ENCODE data around the gene CTSO. TPM values are rescaled to one million over a fixed set of nuclear protein-coding genes. Genes with fewer than 3 reads are reported as not detected.
A peak's percentile ranks its signal among the peaks of the same experiment; 100 is the strongest.

Gene CTSO
- total RNA-seq, 1 experiment from 2014 or later, result 5.0 TPM

- peak overlapping the region; percentile 98 for H2AFZ ChIP-seq
- no peaks in the 10 kb centered on the region for H3K9me2 ChIP-seq (ENCODE audit: insufficient read depth)
- no peak for DNase-seq
- H3K36me3 ChIP-seq (ENCODE audit: low read depth), result no peaks in the 10 kb centered on the region
- no peaks in the 10 kb centered on the region for H3K27me3 ChIP-seq (ENCODE audit: insufficient read depth, low read depth)
- POLR2A ChIA-PET (ENCODE audit: unreplicated experiment), result interaction anchor here (0.6 to 0.7 kb wide), 2 partner anchors 224 to 393 kb away, joined by 4 read pairs; no protein-coding TSS in a partner anchor
- no peaks in the 10 kb centered on the region for H3K9me3 ChIP-seq (ENCODE audit: insufficient read depth, low read depth)
- peak overlapping the region; percentile 55 for H3K27ac ChIP-seq
- H3K4me2 ChIP-seq, result peak overlapping the region; percentile 80
- peak overlapping the region; percentile 75 for H3K4me3 ChIP-seq
- BruUV-seq (replicated peaks), result no TSS peak
- peaks cover 4% of the 10 kb centered on the region; the same call in 1 of the 2 replicates for H3F3A ChIP-seq (ENCODE audit: insufficient read depth, low read depth)
- no peaks in the 10 kb centered on the region for H4K20me1 ChIP-seq (ENCODE audit: insufficient read depth)
- intact Hi-C loops (cut with micrococcal nuclease; ENCODE audit: unreplicated experiment), result loop anchor here (10.0 kb wide), 2 partner anchors 1021 to 1149 kb away; partner anchors contain the start of gene PDGFC
- CTCF ChIA-PET, result interaction anchor here (0.6 to 1.2 kb wide), 4 partner anchors 144 to 1017 kb away, joined by 3 to 4 read pairs (median 3); no protein-coding TSS in a partner anchor
- H3K4me1 ChIP-seq (replicated peaks; ENCODE audit: insufficient read depth), result no peaks in the 10 kb centered on the region
- TF ChIP-seq EZH2 (IDR thresholded peaks at IDR 0.05; ENCODE audit: low read depth) (no peak), CTCF (conservative IDR thresholded peaks at IDR 0.05) (no peak)
- H3K79me2 ChIP-seq (ENCODE audit: low read depth), result no peaks in the 10 kb centered on the region
These were observed 536 bp upstream of the CTSO start for GRCh38 chr4:155954118-155954685.

GRCh38 chr4:155952501-155952901 lies 1.2 kb downstream of the CTSO start:
- Histone ChIP-seq H3K4me3 (no peak overlapping the region), H3K27me3 (ENCODE audit: insufficient read depth, low read depth) (no peaks in the 10 kb centered on the region), H4K20me1 (ENCODE audit: insufficient read depth) (no peaks in the 10 kb centered on the region), H3K4me2 (peak overlapping the region; percentile 28; the same call in 1 of the 2 replicates), H3K36me3 (ENCODE audit: low read depth) (no peaks in the 10 kb centered on the region), H3K27ac (no peak overlapping the region), H3K4me1 (replicated peaks; ENCODE audit: insufficient read depth) (no peaks in the 10 kb centered on the region), H3F3A (ENCODE audit: insufficient read depth, low read depth) (peaks cover 4% of the 10 kb centered on the region; the same call in 1 of the 2 replicates), H3K9me2 (ENCODE audit: insufficient read depth) (no peaks in the 10 kb centered on the region), H3K9me3 (ENCODE audit: insufficient read depth, low read depth) (no peaks in the 10 kb centered on the region), H3K79me2 (ENCODE audit: low read depth) (no peaks in the 10 kb centered on the region), H2AFZ (no peak overlapping the region)
- intact Hi-C loops (cut with micrococcal nuclease; ENCODE audit: unreplicated experiment), result loop anchor here (2.0 to 10.0 kb wide), 3 partner anchors 510 to 1148 kb away; partner anchors contain the start of gene PDGFC
- no peak for TF ChIP-seq EZH2 (IDR thresholded peaks at IDR 0.05; ENCODE audit: low read depth)
- no peak for TF ChIP-seq CTCF (conservative IDR thresholded peaks at IDR 0.05)
- ChIA-PET POLR2A (ENCODE audit: unreplicated experiment) (interaction anchor here (0.5 to 0.7 kb wide), 2 partner anchors 549 to 1490 kb away, joined by 3 read pairs; no protein-coding TSS in a partner anchor), CTCF (interaction anchor here (1.2 kb wide), 2 partner anchors 8 to 165 kb away, joined by 3 to 5 read pairs; no protein-coding TSS in a partner anchor)
- BruUV-seq (replicated peaks), result no TSS peak
- no peak for DNase-seq

- TF ChIP-seq CTCF (conservative IDR thresholded peaks at IDR 0.05) (no peak), EZH2 (IDR thresholded peaks at IDR 0.05; ENCODE audit: low read depth) (no peak)
- Histone ChIP-seq H2AFZ (no peak overlapping the region), H3K9me2 (ENCODE audit: insufficient read depth) (no peaks in the 10 kb centered on the region), H4K20me1 (ENCODE audit: insufficient read depth) (no peaks in the 10 kb centered on the region), H3K27me3 (ENCODE audit: insufficient read depth, low read depth) (no peaks in the 10 kb centered on the region), H3K79me2 (ENCODE audit: low read depth) (no peaks in the 10 kb centered on the region), H3K36me3 (ENCODE audit: low read depth) (no peaks in the 10 kb centered on the region), H3K9me3 (ENCODE audit: insufficient read depth, low read depth) (no peaks in the 10 kb centered on the region), H3K4me1 (replicated peaks; ENCODE audit: insufficient read depth) (no peaks in the 10 kb centered on the region), H3K4me2 (no peak overlapping the region), H3F3A (ENCODE audit: insufficient read depth, low read depth) (peaks cover 4% of the 10 kb centered on the region; the same call in 1 of the 2 replicates), H3K27ac (no peak overlapping the region), H3K4me3 (no peak overlapping the region)
- CTCF ChIA-PET, result no interaction called here
- no peak for DNase-seq
- intact Hi-C loops (cut with micrococcal nuclease; ENCODE audit: unreplicated experiment), result loop anchor here (10.0 kb wide), 2 partner anchors 1024 to 1146 kb away; partner anchors contain the start of gene PDGFC
- POLR2A ChIA-PET (ENCODE audit: unreplicated experiment), result no interaction called here
- no TSS peak for BruUV-seq (replicated peaks)
These were observed 3.2 kb downstream of the CTSO start for GRCh38 chr4:155950461-155950860.

Measured in PC-9 (cell line).